ENCODE results near the gene TNFRSF21.

Gene TNFRSF21

GRCh38 chr6:47258724-47259347 is 50.9 kb downstream of the TNFRSF21 start:
- in situ Hi-C loops (cut with MboI; ENCODE audit: low pct_unique_long_range_greater_than_20kb, low sequenced_read_pairs, unreplicated experiment), result no loop called here
- TF ChIP-seq CTCF (IDR thresholded peaks at IDR 0.05; ENCODE audit: extremely low read depth, insufficient read depth, missing control alignments), result no peak
- DNase-seq (ENCODE audit: low spot score), result no peak

GRCh38 chr6:47256981-47257730 is 52.5 kb downstream of the TNFRSF21 start:
- no peak for DNase-seq (ENCODE audit: low spot score)
- in situ Hi-C loops (cut with MboI; ENCODE audit: low pct_unique_long_range_greater_than_20kb, low sequenced_read_pairs, unreplicated experiment), result no loop called here
- no peak for TF ChIP-seq CTCF (IDR thresholded peaks at IDR 0.05; ENCODE audit: extremely low read depth, insufficient read depth, missing control alignments)

GRCh38 chr6:47256361-47256760 is 53.3 kb downstream of the TNFRSF21 start:
- in situ Hi-C loops (cut with MboI; ENCODE audit: low pct_unique_long_range_greater_than_20kb, low sequenced_read_pairs, unreplicated experiment), result no loop called here

GRCh38 chr6:47254906-47255305 is 54.8 kb downstream of the TNFRSF21 start:
- no peak for DNase-seq (ENCODE audit: low spot score)
- in situ Hi-C loops (cut with MboI; ENCODE audit: low pct_unique_long_range_greater_than_20kb, low sequenced_read_pairs, unreplicated experiment), result no loop called here
- no peak for TF ChIP-seq CTCF (IDR thresholded peaks at IDR 0.05; ENCODE audit: extremely low read depth, insufficient read depth, missing control alignments)

More at GRCh38 chr6:47256361-47256760, 53.3 kb downstream of the TNFRSF21 start:
- TF ChIP-seq CTCF (IDR thresholded peaks at IDR 0.05; ENCODE audit: extremely low read depth, insufficient read depth, missing control alignments), result no peak
- DNase-seq (ENCODE audit: low spot score), result no peak

- no peak for TF ChIP-seq CTCF (IDR thresholded peaks at IDR 0.05; ENCODE audit: extremely low read depth, insufficient read depth, missing control alignments)
- in situ Hi-C loops (cut with MboI; ENCODE audit: low pct_unique_long_range_greater_than_20kb, low sequenced_read_pairs, unreplicated experiment), result no loop called here
- DNase-seq (ENCODE audit: low spot score), result no peak
Measured at GRCh38 chr6:47254051-47254450, 55.7 kb downstream of the TNFRSF21 start.

- in situ Hi-C loops (cut with MboI; ENCODE audit: low pct_unique_long_range_greater_than_20kb, low sequenced_read_pairs, unreplicated experiment), result no loop called here
- no peak for TF ChIP-seq CTCF (IDR thresholded peaks at IDR 0.05; ENCODE audit: extremely low read depth, insufficient read depth, missing control alignments)
- DNase-seq (ENCODE audit: low spot score), result no peak
Measured at GRCh38 chr6:47253136-47253535, 56.6 kb downstream of the TNFRSF21 start.

All from GM13977 (cell line).